Activated CD4-positive, alpha-beta T cell treated with anti-CD3 and anti-CD28 coated beads for 1 hour (primary cell): ENCODE results near the gene SPI1.
"Not testable (repeated sequence)": the region's sequence is repeated elsewhere in the genome, so short reads cannot be mapped to it uniquely, and the experiment has no call there.

Experiments
- DNase-seq: peaks from one replicate; pipeline ENCODE4 v3.0.0-alpha.2; 2020

Gene SPI1

GRCh38 chr11:47337229-47337924 lies 41.0 kb downstream of the SPI1 start:
- DNase-seq, result no peak

DNA sequence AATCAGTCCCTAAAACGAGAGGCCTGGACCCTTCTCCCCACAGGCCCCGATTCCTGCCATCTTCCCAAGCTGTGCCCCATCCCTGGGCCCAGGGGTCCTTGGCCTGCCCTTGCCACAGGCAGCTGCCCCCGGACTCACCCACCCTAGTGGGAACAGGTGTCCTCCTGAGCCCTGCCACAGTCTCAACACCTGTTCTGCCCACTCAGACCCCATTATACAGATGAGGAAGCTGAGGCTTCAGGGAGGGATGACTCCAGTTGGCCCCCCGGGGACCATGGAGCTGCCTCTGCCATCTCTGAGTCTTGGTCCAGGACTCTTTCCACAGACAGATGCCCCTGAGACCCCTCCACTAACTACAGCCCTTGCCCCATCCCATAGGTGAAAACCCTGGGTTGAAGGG lies 41.8 kb downstream of the SPI1 start:
- no peak for DNase-seq

- no peak for DNase-seq
These were observed 42.6 kb downstream of the SPI1 start for GRCh38 chr11:47335733-47336132.

- not testable (repeated sequence) for DNase-seq
These were observed 43.5 kb downstream of the SPI1 start for GRCh38 chr11:47334699-47335411.

- no peak for DNase-seq
These were observed 44.4 kb downstream of the SPI1 start for GRCh38 chr11:47333886-47334443.

DNA sequence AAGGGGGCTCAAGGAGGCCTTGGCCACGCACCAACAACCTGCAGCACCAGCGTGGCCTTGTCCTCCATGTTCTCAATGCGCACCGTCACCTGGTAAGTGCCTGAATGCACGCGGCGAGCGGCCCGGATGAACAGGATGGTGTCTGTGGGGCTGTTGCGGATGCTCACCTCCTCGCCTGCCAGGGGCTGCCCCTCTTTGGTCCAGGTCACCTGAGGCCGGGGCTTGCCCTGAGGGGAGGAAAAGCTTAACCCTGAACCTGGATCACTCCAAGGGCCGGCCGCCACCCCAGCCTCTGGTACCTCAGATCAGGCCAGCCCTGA lies 44.9 kb downstream of the SPI1 start:
- DNase-seq, result no peak

- DNase-seq, result no peak
These were observed 45.4 kb downstream of the SPI1 start for GRCh38 chr11:47332791-47333525.

GRCh38 chr11:47332303-47332711 lies 46.0 kb downstream of the SPI1 start:
- DNase-seq, result no peak

GRCh38 chr11:47331454-47332302 lies 46.7 kb downstream of the SPI1 start:
- DNase-seq, result no peak

- DNase-seq, result no peak
These were observed 48.1 kb downstream of the SPI1 start for GRCh38 chr11:47329987-47330931.

DNA sequence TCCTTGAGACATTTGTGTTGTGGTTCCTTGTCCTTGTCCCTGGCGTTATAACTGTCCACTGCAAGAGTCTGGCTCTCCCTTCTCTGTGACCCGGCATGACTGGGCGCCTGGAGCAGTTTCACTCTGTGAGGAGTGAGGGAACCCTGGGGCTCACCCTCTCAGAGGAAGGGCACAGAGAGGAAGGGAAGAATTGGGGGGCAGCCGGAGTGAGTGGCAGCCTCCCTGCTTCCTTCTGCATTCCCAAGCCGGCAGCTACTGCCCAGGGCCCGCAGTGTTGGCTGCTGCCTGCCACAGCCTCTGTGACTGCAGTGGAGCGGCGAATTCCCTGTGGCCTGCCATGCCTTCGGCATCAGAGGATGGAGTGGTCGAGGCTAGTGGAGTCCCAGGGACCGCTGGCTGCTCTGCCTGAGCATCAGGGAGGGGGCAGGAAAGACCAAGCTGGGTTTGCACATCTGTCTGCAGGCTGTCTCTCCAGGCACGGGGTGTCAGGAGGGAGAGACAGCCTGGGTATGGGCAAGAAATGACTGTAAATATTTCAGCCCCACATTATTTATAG lies 48.8 kb downstream of the SPI1 start:
- DNase-seq, result no peak

DNA sequence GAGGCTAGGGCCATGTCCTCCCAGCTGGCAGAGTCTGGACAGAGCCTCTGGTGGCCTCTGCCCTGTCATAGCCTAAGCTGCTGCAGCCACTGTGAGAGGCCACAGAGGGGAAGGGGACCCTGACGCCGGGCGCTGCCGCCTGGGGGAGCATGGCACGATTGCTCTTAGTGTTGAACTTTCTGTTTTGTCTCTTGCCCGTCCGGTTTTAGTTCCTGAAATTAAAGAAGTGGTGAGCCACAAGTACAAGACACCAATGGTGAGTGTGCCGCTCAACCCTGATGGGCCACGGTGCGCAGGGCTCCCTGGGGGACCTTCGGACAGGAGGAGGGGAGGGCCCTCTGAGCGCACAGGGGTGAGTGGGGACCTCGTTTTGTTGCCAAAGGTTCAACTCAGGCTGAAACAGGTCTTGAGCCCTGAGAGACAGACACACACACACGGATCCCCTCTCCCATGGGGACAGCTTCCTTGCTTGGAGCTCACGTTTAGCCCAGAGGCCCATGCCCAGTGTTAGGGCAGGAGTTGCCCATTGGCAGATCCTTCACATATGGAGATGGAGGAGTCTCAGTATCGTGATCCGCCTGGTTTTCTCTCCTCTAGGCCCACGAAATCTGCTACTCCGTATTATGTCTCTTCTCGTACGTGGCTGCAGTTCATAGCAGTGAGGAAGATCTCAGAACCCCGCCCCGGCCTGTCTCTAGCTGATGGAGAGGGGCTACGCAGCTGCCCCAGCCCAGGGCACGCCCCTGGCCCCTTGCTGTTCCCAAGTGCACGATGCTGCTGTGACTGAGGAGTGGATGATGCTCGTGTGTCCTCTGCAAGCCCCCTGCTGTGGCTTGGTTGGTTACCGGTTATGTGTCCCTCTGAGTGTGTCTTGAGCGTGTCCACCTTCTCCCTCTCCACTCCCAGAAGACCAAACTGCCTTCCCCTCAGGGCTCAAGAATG lies 49.6 kb downstream of the SPI1 start:
- DNase-seq, result no peak

DNA sequence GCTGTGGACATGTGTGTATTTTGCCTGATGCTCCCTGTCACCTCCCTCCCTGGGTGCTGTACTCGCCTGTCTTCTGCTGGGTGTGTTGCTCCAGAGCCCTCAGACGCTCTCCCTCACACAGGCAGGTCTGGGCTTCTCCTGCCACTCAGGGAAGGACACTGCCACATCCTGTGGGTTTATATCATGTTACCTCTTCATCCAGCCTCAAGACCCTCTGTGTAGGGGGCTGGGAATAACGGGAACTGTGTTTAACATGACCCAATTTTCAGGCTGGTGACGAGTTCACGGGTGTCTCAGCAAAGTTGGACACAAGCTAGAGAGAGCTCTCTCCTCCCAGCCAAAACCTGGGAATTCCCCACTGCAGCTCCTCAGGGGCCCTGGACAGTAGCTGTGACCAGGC lies 50.4 kb downstream of the SPI1 start:
- DNase-seq, result no peak

- no peak for DNase-seq
These were observed 51.3 kb downstream of the SPI1 start for GRCh38 chr11:47327025-47327424.

DNA sequence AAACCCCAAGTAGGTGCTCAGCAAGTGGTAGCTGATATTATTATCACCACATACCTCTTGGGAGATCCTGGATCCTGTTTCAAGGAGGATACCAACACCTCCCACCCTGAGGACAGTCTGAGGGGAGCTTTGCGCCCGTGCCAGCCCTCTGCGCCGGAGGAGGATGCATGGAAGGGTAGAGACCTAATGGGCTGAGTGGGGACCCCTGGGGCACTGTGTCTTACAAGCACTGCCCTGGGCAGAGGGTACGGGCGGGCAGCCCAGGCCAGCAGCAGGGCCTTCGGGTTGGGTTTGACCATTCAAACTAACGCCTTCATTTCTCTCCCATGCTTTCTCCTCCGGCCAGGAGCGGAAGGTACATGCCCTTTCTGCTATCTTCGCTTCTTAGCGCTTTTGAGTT lies 52.1 kb downstream of the SPI1 start:
- DNase-seq, result no peak

DNA sequence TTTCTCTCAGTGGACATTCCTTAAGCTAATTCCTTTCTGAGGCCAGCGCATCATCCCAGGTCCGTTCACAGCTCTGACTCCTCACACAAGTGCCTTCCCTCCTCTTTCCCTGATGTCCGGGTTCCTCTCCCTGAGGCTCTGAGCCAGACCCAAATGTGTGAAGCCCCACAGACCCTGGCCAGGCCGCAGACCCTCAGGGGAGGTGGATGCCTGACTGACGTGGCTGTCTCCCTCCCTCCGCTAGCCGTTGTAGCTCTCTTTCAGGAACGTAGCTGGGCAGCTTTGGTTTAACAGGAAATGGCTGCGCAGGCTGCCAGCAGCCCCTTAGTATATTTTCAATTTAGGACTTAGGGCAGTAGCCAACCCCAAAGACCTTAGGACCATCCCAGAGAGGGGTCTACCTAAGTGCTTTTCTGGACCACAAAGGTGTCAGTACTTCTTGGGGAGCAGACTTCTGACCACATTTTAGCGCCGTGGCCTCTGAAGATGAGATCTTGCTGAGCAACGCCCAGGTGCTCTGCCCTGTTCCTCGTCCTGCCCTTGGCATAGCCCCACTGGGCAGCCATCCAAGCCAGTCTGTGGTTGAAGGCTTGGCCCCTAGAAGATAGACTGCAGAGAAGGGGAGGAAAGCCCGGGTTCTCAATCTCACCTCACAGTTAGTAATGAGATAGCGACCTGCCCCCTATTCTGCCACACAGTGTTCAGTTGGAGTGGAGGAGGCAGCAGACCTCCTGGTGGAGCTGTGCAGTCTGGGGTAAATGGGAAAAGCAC lies 52.9 kb downstream of the SPI1 start:
- no peak for DNase-seq

DNA sequence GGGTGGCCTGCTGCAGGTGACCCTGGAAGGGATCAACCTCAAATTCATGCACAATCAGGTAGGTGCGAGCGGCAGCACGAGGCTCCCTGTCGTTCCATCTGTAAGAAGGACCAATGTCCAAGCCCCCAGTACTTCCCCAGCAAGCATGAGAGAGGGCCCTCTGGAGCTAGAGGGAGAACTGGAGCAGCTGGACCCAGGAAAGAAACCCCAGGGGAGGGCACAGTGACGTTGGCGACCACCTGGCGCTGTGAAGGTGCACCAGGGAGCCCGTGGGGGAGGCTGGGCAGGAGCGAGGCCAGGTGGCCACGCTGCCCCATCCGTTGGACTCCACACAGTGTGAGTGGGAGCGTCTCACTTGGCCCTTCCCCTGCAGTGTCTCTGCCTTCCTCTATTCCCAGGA lies 53.8 kb downstream of the SPI1 start:
- DNase-seq, result no peak

DNA sequence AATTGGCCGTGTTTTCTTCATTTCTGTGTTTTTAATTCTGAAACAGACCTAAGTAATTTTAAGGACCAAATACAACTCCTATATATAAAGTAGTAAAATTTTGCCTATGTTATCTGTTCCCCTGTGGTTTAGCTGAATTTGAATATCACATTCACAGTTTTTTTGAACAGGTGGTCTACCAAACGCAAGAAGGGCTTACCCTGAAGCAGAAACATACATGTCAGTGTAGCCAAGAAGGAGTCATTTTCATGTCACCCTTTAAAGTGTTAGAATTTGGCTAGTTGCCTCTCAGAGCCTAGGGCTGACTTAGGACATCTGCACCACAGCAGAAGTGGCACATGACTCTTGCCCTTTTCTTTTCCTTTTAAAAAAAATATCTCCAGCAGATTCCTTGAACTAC lies 60.2 kb downstream of the SPI1 start:
- no peak for DNase-seq

- DNase-seq, result no peak
These were observed 61.1 kb downstream of the SPI1 start for GRCh38 chr11:47317064-47317828.
